ENCODE results near the gene TMEM242.
"Not testable (repeated sequence)": the region's sequence is repeated elsewhere in the genome, so short reads cannot be mapped to it uniquely, and the experiment has no call there.

TMEM242 gene

GRCh38 chr6:157325069-157325805 is 1.9 kb upstream of the TMEM242 start:
- no peak for DNase-seq

- DNase-seq, result no peak
Observed at GRCh38 chr6:157323966-157324300, 614 bp upstream of the TMEM242 start.

DNA sequence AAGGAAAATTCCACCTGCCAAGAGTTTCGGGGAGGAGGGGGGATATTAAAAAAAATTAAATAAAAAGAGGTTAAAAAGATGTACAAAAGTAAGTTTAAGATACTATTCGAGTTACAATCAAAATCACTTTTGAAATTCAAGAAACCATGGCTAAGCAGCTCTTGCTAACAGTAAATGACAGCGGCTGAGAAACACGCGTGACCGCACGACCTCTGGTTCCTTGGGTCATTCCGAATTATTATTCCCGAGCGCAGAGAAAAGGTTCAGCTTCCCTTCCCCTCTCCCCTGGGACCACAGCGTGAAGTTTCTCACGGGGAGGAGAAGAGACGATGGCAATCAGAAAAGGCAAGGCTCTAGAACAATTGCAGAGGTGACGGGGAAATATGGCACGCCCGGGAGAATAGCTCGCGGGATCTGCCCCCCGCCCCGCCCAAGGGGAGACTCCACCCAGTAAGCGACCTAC is 496 bp downstream of the TMEM242 start:
- no peak for DNase-seq

DNA sequence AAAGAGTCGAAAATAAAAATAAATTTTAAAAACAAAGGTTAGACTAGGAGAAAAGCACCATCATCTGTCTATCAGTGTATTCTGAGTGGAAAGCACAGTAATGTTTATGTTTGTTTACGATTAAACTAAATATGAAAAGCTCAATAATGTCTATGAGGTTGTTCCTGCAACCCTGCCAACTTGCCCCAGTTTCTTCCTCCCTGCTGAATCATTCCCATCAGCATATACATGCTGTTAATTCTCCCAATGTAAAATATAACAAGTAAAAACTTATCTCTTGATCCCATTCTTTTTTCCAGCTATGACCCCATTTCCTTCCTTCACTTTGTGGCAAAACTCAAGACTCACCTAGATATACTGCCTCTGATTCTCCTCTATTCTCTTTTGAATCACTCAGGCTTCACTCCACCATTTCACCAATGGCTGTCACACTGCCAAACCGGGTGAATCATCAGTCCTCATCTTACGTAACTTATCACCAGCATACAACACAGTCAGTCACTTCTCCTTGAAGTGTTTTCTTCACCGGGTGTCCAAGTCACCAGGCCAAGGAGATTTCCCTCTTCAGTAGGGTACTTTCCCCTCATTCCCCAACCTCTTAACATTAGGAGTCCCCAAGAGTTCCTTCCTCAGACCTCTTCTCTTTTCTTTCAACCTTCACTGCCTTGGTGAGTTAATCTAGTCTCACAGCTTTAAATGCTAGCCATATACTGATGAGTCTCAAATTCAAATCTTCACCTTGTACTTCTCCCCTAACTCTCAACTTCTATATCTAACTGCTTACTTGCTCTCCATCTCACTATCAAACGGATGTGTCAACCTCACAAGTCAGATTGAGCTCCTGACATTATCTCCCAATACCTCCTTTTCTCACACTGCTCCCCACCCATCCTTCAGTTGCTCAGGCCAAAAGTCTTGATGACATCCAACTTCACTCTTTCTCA is 6.2 kb downstream of the TMEM242 start:
- no peak for DNase-seq

DNA sequence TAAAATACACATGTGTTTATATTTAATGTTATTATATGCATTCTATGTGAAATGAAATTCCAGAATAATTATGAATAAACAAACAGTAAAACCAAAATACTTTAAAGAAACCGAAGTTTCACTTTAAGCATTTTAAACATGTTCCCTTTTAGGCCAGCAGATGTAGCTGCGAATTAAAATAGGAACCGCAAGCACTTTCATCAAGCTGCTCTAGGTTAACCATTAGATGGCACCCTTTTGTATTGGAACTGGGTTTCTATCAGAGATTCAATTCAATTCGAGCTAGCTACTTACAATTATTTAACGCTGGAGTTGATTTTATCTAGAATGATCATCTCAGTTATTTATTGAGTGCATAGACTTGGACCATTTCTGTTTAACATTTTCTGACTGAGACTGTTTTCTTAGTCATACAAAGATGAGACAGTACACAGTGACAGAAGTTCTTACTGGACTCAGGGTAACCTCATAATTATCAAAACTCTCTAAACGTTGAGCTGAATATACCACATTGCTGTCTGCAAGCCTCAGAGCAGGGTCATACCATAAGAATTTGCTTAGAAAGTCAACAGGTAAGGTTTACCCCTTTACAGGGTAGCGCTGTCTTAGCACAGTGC is 8.5 kb downstream of the TMEM242 start:
- no peak for DNase-seq

DNA sequence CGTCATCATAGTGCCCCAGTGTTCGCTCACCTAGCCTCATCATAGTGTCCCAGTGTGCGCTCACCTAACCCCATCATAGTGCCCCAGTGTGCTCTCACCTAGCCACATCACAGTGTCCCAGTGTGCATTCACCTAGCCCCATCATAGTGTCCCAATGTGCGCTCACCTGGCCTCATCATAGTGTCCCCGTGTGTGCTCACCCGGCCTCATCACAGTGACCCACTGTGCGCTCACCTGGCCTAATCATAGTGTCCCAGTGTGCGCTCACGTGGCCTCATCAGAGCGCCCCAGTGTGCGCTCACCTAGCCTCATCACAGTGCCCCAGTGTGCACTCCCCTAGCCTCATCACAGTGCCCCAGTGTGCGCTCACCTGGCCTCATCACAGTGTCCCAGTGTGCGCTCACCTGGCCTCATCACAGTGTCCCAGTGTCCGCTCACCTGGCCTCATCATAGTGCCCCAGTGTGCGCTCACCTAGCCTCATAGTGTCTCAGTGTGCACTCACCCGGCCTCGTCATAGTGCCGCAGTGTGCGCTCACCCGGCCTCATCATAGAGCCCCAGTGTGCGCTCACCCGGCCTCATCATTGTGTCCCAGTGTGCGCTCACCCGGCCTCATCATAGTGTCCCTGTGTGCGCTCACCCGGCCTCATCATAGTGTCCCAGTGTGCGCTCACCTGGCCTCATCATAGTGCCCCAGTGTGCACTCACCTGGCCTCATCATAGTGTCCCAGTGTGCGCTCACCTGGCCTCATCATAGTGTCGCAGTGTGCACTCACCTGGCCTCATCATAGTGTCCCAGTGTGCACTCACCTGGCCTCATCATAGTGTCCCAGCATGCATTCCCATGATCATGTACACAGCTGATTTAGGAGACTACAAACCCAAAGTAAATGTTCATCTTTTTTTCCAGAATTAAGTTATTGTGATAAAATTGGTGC is 9.5 kb downstream of the TMEM242 start:
- DNase-seq, result no peak

- no peak for DNase-seq
Observed at GRCh38 chr6:157312757-157313156, 10.6 kb downstream of the TMEM242 start.

DNA sequence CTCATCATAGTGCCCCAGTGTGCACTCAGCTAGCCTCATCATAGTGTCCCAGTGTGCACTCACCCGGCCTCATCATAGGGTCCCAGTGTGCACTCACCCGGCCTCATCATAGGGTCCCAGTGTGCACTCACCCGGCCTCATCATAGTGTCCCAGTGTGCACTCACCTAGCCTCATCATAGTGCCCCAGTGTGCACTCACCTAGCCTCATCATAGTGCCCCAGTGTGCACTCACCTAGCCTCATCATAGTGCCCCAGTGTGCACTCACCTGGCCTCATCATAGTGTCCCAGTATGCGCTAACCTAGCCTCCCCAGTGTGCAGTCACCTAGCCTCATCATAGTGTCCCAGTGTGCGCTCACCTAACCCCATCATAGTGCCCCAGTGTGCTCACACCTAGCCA is 12.6 kb downstream of the TMEM242 start:
- DNase-seq, result not testable (repeated sequence)

DNA sequence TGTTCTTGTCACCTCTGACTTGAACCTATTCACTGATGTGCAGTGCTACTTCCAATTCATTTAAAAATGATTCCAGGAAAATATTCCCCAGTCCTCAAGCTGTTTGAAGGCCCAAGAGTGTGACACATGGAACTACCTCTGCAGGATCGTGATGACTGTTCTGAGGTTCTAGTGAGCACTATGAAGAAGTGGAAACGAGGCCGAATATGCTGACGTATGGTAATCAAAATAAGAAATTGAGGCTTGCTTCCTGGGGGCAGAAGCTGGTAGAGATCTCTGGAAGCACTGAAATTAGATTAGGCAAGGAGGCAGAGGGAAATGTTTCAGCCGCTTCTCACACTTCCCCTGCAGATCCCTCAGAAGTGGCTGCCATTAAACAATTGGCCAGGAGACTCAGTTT is 15.7 kb downstream of the TMEM242 start:
- DNase-seq, result no peak

GRCh38 chr6:157305670-157306653 is 17.4 kb downstream of the TMEM242 start:
- DNase-seq, result no peak

GRCh38 chr6:157304899-157305663 is 18.2 kb downstream of the TMEM242 start:
- no peak for DNase-seq

DNA sequence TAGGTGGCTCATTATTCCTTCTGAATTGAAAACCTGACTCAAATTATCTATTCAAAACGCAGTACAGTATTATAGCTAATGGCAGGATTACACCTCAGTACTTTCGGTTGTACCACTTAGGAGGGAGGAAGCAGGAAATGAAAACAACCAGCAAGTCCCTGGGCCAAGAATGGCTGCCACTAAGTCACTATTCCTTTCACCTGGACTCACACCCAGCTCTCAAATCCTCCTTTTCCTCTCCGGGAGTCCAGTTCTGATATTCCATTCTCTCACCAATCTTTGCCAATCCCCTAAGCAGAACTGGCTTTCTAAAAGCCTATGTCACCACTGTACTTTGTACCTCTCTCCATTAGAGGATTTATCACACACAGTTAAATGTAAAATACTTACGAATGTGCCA is 20.6 kb downstream of the TMEM242 start:
- DNase-seq, result no peak

- no peak for DNase-seq
Observed at GRCh38 chr6:157300436-157300835, 22.9 kb downstream of the TMEM242 start.

- no peak for DNase-seq
Observed at GRCh38 chr6:157300006-157300405, 23.3 kb downstream of the TMEM242 start.

GRCh38 chr6:157298216-157298724 is 25.0 kb downstream of the TMEM242 start:
- no peak for DNase-seq

- no peak for DNase-seq
Observed at GRCh38 chr6:157294654-157295053, 28.7 kb downstream of the TMEM242 start.

DNA sequence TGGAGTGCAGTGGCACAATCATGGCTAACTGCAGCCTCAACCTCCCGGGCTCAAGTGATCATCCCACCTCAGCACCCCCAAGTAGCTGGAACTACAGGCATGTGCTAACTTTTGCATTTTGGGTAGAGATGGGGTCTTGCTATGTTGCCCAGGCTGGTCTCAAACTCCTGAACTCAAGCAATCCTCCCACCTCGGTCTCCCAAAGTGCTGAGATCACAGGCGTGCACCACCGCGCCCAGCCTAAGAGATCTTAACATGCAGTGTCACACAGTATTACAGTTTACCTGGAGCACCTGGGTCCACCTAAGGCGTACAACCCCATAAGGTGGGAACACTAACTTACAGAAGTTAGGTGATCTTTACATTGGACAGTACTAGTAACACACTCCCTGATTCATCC is 29.5 kb downstream of the TMEM242 start:
- no peak for DNase-seq

DNA sequence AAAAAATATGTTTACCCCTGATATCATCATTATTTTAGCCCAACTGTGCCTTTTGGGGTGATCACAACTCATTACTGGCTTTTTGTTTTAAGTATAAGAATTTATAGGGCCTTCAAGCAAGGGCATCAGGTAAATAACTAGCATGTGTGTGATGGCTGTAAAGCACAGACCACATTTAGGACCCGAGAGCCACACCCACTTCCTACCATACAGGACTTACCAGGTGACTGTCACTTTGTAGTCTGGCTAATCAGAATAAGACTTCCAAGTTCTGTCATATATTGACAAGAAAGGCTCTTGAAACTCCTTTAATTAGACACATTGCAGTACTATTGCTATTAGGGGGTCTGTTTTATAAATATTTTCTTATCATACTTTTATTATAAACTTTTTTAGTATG is 31.1 kb downstream of the TMEM242 start:
- no peak for DNase-seq

GRCh38 chr6:157291356-157291755 is 32.0 kb downstream of the TMEM242 start:
- DNase-seq, result no peak
